Lung (tissue), 12 donors: ENCODE data around the gene TNN. TPM values are rescaled to one million over a fixed set of nuclear protein-coding genes. Genes with fewer than 3 reads are reported as not detected.

ENCODE experiments used
- ATAC-seq: fragments of 200-7000 bp; cut with Tn5 transposase; one replicate; pipeline ENCODE4 v1.9.1; 2020; ENCODE audit warnings: moderate number of reproducible peaks; ENCODE audit not compliant: insufficient read depth, low FRiP score
- DNase-seq, 3 donors: peaks; one replicate each; pipeline ENCODE4 v3.0.0-alpha.2; 2013 to 2017
- H3K27ac ChIP-seq, 2 donors: one replicate each; pipeline ENCODE4 v1.5.1; 2013; ENCODE audit warnings: mild to moderate bottlenecking in 2 of 2, moderate library complexity in 2 of 2, control low read depth in 1 of 2, inconsistent platforms in 1 of 2, low read depth in 1 of 2, low read length in 1 of 2
- H3K27me3 ChIP-seq, 3 donors: one replicate each; pipeline ENCODE4 v1.5.1; 2013; ENCODE audit warnings: low read length in 2 of 3; ENCODE audit not compliant: control insufficient read depth in 3 of 3, insufficient read depth in 3 of 3
- H3K36me3 ChIP-seq, 4 donors: one replicate each; pipeline ENCODE4 v1.5.1; 2013; ENCODE audit warnings: low read length in 4 of 4, mild to moderate bottlenecking in 1 of 4, moderate library complexity in 1 of 4; ENCODE audit not compliant: control insufficient read depth in 4 of 4, insufficient read depth in 4 of 4
- H3K4me1 ChIP-seq, 5 donors: one replicate each; pipeline ENCODE4 v1.5.1; 2013; ENCODE audit warnings: low read length in 5 of 5, mild to moderate bottlenecking in 2 of 5, moderate library complexity in 1 of 5; ENCODE audit not compliant: control insufficient read depth in 5 of 5, insufficient read depth in 5 of 5
- H3K4me3 ChIP-seq: one replicate; pipeline ENCODE4 v1.5.1; 2013; ENCODE audit warnings: mild to moderate bottlenecking, control low read depth, moderate library complexity
- H3K9ac ChIP-seq, 2 donors: one replicate each; pipeline ENCODE4 v1.5.1; 2013; ENCODE audit warnings: low read length in 2 of 2, control low read depth in 1 of 2; ENCODE audit not compliant: insufficient read depth in 1 of 2
- H3K9me3 ChIP-seq, 4 donors: one replicate each; pipeline ENCODE4 v1.5.1; 2013; ENCODE audit warnings: low read length in 3 of 4, mild to moderate bottlenecking in 1 of 4, moderate library complexity in 1 of 4; ENCODE audit not compliant: control insufficient read depth in 4 of 4, insufficient read depth in 3 of 4
- CTCF ChIP-seq: IDR thresholded peaks from 2 replicates; pipeline ENCODE4 v1.5.1; 2012; ENCODE audit warnings: mild to moderate bottlenecking; ENCODE audit errors: control extremely low read depth, extremely low read depth
- WGBS, 2 donors: extraction: QIAGEN DNeasy Blood & Tissue Kit; methylation state at CpG; one replicate each; pipeline ENCODE4 v1.1.7; 2013; 5-methylcytosine and 5-hydroxymethylcytosine counted together
- polyA plus RNA-seq, 2 donors: library from polyadenylated mRNA; stranded (reverse); fragments of 200-250 nt; gene quantifications; one replicate each; pipeline ENCODE4 v1.2.1, GENCODE V29; 2013
- total RNA-seq, 2 donors: library from RNA; depleted of rRNA in 1 of 2; stranded (reverse); fragments of >200 nt in 1 of 2; gene quantifications; one replicate each; pipeline ENCODE4 v1.2.1, GENCODE V29; 2014 to 2021
- donor health status: control.
- donor health status: control.
- donor health status: Bipolar disorder and iron deficiency.
- donor health status: healthy.
- donor health status: DM: yes; HTN: yes; CAD: no.

TNN gene
- total and polyA plus RNA-seq, 4 donors = 0.02 to 1.3 (median 0.04) TPM; not detected in 1

- peak; percentile 55 to 80 (median 65) for DNase-seq
- no peak overlapping the region for H3K9ac ChIP-seq
- no peaks in the 10 kb centered on the region for H3K36me3 ChIP-seq
- H3K4me3 ChIP-seq = no peak overlapping the region
- peaks cover 0 to 14% (median 6%) of the 10 kb centered on the region in 5 donors for H3K4me1 ChIP-seq
- no peaks in the 10 kb centered on the region for H3K27me3 ChIP-seq
- 11 to 18% methylated on average over 10 of the region's 10 CpGs for WGBS, 2 donors
- H3K9me3 ChIP-seq = no peaks in the 10 kb centered on the region
- TF ChIP-seq CTCF = no peak
- H3K27ac ChIP-seq = peak overlapping the region in 1 of 2 donors; percentile 24
- ATAC-seq = peak; percentile 37
These were observed 4.7 kb downstream of the TNN start for GRCh38 chr1:175072099-175072951.

- Histone ChIP-seq H3K27me3 (no peaks in the 10 kb centered on the region), H3K4me1 (peaks cover 0 to 14% (median 6%) of the 10 kb centered on the region in 5 donors), H3K9me3 (no peaks in the 10 kb centered on the region), H3K4me3 (no peak overlapping the region), H3K36me3 (no peaks in the 10 kb centered on the region), H3K9ac (no peak overlapping the region), H3K27ac (no peak overlapping the region)
- TF ChIP-seq CTCF = no peak
- DNase-seq = peak in 1 of 3 donors; percentile 32
- no peak for ATAC-seq
- 24 to 45% methylated on average over 6 of the region's 6 CpGs for WGBS, 2 donors
These were observed 5.4 kb downstream of the TNN start for GRCh38 chr1:175073061-175073460.

GRCh38 chr1:175073633-175074032 is 6.0 kb downstream of the TNN start:
- DNase-seq (no peak), ATAC-seq (no peak)
- H3K4me1 ChIP-seq = peaks cover 0 to 14% (median 6%) of the 10 kb centered on the region in 5 donors
- WGBS, 2 donors = 58 to 78% methylated on average over 5 of the region's 5 CpGs
- H3K9me3 ChIP-seq = no peaks in the 10 kb centered on the region
- H3K9ac ChIP-seq = no peak overlapping the region
- H3K36me3 ChIP-seq = no peaks in the 10 kb centered on the region
- TF ChIP-seq CTCF = no peak
- no peak overlapping the region for H3K4me3 ChIP-seq
- no peak overlapping the region for H3K27ac ChIP-seq
- no peaks in the 10 kb centered on the region for H3K27me3 ChIP-seq
